GM12872 (cell line): ENCODE data around the gene DNHD1.
A peak's percentile ranks its signal among the peaks of the same experiment; 100 is the strongest.

Source experiments
- TF ChIP-seq, protein P1 (sequence below): IDR thresholded peaks from 3 replicates; pipeline ENCODE4 v1.5.1; 2011; ENCODE audit warnings: low read depth, mild to moderate bottlenecking, low read length, moderate library complexity; ENCODE audit not compliant: insufficient read depth

The DNHD1 gene

DNA sequence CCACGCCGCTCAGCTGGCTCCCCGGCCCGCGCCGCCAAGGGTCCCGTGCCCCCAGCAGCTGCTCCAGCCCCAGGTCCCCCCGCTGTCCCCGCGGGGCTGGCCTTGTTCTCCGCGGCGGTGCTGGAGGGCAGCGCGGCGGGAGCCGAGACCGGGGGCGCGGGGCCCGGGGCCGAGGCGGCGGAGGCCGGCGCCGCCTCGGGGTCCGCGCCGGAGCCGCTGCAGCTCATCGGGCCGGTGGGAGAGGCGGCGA is 114.8 kb downstream of the DNHD1 start:
- TF ChIP-seq, protein P1, sequence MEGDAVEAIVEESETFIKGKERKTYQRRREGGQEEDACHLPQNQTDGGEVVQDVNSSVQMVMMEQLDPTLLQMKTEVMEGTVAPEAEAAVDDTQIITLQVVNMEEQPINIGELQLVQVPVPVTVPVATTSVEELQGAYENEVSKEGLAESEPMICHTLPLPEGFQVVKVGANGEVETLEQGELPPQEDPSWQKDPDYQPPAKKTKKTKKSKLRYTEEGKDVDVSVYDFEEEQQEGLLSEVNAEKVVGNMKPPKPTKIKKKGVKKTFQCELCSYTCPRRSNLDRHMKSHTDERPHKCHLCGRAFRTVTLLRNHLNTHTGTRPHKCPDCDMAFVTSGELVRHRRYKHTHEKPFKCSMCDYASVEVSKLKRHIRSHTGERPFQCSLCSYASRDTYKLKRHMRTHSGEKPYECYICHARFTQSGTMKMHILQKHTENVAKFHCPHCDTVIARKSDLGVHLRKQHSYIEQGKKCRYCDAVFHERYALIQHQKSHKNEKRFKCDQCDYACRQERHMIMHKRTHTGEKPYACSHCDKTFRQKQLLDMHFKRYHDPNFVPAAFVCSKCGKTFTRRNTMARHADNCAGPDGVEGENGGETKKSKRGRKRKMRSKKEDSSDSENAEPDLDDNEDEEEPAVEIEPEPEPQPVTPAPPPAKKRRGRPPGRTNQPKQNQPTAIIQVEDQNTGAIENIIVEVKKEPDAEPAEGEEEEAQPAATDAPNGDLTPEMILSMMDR: no peak

DNA sequence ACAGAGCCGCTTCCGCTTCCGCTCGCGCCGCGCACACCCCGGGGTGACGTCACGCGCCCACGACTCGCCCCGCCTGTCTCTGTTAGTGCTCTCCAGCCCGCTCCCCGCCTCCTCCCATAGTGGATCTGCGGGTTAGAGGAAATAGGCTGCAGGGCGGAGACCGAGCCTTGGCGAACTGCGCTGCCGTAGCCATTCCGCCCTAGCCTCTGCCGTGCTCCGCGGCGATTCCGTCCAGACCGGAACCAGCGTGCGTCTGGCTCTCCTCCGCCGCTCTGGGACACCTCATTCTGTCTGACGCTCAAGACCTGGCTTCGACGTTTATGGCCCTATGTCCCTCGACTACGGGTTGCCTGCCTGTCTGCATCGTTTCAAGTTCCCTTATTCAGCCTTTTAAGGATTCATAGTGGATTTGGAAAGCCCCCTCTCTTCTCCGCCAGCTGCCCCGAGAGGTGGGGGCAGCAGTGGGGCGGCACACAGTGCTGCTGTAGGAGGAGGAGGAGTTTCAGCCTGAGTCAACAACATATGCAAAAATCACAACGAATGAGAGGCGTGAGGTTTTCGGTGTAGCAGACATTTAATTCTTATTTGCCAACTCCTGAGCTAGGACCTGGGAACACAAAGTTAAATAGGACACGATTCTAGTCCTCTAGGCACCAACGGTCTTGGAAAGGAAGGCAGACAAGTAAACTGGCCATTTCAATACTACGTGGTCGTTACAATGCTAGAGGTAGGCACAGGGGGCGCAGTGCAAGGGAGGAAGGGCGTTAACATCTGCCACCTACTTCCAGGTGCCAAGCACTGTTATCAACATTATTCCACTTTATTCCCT is 115.3 kb downstream of the DNHD1 start, which contains the start of gene TAF10:
TSS of gene TAF10 (minus strand) at position 4 of the 829 bp plus-strand sequence. CDS start 27 bp downstream, outside the sequence.
- TF ChIP-seq, protein P1: peak; percentile 72

- TF ChIP-seq, protein P1: no peak
Observed at GRCh38 chr11:6613496-6613895, 116.4 kb downstream of the DNHD1 start.

GRCh38 chr11:6614446-6614845 is 117.4 kb downstream of the DNHD1 start:
- TF ChIP-seq, protein P1: no peak

DNA sequence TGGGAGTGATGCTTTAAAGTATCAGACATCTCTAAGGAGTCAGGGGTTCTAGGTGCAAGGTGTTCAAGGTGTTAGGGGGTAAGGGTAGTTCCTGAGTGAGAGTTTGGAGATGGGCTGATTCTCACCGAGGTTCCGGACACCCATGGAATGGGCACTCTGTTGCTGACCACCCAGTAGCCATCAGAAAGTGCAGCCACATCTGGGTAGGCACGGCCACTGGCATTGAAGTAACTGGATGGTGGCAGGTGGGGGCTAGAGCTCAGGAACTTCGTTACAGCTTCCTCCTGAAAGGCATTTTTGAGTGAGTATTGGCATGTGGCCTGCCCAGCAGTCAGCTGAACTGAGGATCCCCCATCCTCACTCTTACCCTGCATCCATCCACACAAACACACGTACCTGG is 118.0 kb downstream of the DNHD1 start:
- TF ChIP-seq, protein P1: no peak

DNA sequence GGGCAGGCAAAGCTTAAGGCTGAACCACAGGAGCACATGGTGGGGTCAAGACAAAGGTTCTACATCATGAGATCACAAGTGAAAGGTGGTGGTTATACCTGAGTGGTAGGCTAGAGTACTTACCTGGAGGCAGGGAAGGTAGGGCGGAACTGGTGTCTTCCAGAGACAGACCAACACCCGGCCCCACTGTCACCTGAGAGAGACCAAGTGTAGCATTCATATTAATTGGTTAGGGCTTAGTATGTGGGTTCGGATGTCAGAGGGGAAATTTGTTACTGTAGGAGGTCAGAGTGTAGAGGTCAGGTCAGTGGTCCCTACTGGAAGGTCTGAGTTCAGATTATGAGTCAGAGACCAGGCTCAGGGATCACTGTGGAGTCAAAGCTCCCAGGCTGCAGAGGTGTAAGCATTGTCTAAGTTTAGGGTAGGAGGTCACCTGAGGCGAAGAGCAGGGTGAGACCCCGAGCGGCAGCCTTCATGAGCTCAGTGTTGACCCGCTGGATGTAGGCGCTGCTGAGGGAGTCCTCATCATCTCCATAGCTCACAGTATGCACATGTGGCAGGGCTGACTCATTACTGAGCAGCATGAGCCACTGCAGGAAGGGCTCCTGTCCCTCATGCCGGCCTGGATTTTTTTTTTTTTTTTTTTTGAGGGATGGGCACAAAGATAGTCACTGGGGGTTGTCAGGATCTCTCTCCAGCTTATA is 119.0 kb downstream of the DNHD1 start:
- TF ChIP-seq, protein P1: no peak

DNA sequence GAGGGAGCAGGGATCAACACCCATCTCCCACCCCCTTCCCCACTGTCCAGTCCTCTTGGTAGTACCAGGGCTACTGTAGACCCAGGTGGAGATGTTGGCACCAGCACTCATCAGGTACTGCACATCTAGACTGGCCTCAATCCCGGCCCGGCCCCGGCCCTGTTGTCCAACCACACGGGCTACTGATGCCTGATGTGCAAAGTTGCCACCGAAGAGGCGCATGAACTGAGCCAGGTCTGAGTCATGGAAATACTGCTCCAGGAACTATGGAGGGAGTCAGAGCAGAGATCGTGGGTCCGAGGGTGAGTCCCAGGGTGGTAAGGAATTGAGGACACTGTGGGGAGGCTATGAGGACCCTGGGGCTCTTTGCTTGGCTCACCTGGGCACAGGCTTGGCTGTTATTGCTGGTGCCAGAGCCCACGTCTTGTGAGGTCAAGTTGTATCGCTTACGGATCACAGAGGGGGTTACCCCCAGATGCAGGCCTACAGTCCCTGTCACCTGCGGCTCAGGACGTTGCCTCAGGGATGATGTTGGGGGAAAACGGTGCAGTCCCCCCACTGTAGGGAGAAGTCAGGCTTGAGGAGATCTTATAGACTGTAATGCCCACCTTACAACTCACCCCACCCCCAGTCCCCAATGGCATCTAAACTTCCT is 119.6 kb downstream of the DNHD1 start:
- TF ChIP-seq, protein P1: no peak
